MCF 10A (cell line): ENCODE measurements around the gene ARHGEF39. TPM values are rescaled to one million over a fixed set of nuclear protein-coding genes. Genes with fewer than 3 reads are reported as not detected.
A peak's percentile ranks its signal among the peaks of the same experiment; 100 is the strongest.
"Not testable (repeated sequence)": the region's sequence is repeated elsewhere in the genome, so short reads cannot be mapped to it uniquely, and the experiment has no call there.

Experiments
- BruUV-seq: library from RNA; stranded (reverse); fragments of 400-500 nt; replicated peaks from 2 replicates; lab custom pipeline; 2021; lab: Mats Ljungman, UMichigan
- CTCF ChIA-PET: fragments of 300-600 bp; sonication (Branson Sonifier 250); formaldehyde crosslinking; extraction: SDS; loops from one replicate; lab custom pipeline; 2021; ENCODE audit warnings: antibody characterized with exemption, inconsistent platforms; lab: Yijun Ruan, JAX
- POLR2A ChIA-PET: fragments of 300-600, 350-650 bp; sonication (Branson Sonifier 250); formaldehyde crosslinking; extraction: SDS; loops from one replicate; lab custom pipeline; 2020; ENCODE audit warnings: antibody characterized with exemption, inconsistent platforms; lab: Yijun Ruan, JAX
- DNase-seq: peaks from one replicate; pipeline ENCODE4 v3.0.0-alpha.2; 2018; ENCODE audit not compliant: unreplicated experiment
- H3K27ac Mint-ChIP-seq: one replicate; pipeline ENCODE4 v1.8.0; 2022; ENCODE audit warnings: mild to moderate bottlenecking, low read depth, mixed read lengths; ENCODE audit not compliant: unreplicated experiment
- H3K27me3 Mint-ChIP-seq: one replicate; pipeline ENCODE4 v1.8.0; 2022; ENCODE audit warnings: mixed read lengths; ENCODE audit not compliant: insufficient read depth, unreplicated experiment
- H3K36me3 Mint-ChIP-seq: one replicate; pipeline ENCODE4 v1.8.0; 2022; ENCODE audit warnings: mild to moderate bottlenecking, moderate library complexity, mixed read lengths; ENCODE audit not compliant: insufficient read depth, unreplicated experiment
- H3K4me1 Mint-ChIP-seq: one replicate; pipeline ENCODE4 v1.8.0; 2022; ENCODE audit warnings: mixed read lengths; ENCODE audit not compliant: insufficient read depth, unreplicated experiment
- H3K4me3 Mint-ChIP-seq: one replicate; pipeline ENCODE4 v1.8.0; 2022; ENCODE audit warnings: mild to moderate bottlenecking, moderate library complexity, mixed read lengths; ENCODE audit not compliant: unreplicated experiment
- H3K9me3 Mint-ChIP-seq: one replicate; pipeline ENCODE4 v1.8.0; 2022; ENCODE audit warnings: mixed read lengths; ENCODE audit not compliant: unreplicated experiment
- CTCF ChIP-seq: fragments of 200-600 bp; IDR thresholded peaks from one replicate; pipeline ENCODE4 v1.8.0; 2022; ENCODE audit warnings: antibody characterized with exemption, mild to moderate bottlenecking; ENCODE audit not compliant: unreplicated experiment
- intact Hi-C: fragments of 100-400 bp; cut with micrococcal nuclease; formaldehyde crosslinking; loops from 2 replicates; pipeline ENCODE4 v1.14.1; 2022
- total RNA-seq: library from RNA; stranded (reverse); gene quantifications from 2 replicates; pipeline ENCODE4 v1.2.3, GENCODE V29; 2022

ARHGEF39 gene
- total RNA-seq, 1 experiment from 2014 or later, result 5.1 TPM

- no peak for DNase-seq
- H3K27ac Mint-ChIP-seq, result no peak overlapping the region
- no peak for TF ChIP-seq CTCF
- no peaks in the 10 kb centered on the region for H3K36me3 Mint-ChIP-seq
- CTCF ChIA-PET, result interaction anchor here (0.6 kb wide), 1 partner anchor 90 kb away, joined by 4 read pairs; no protein-coding TSS in a partner anchor
- intact Hi-C loops, result no loop called here
- H3K9me3 Mint-ChIP-seq, result no peaks in the 10 kb centered on the region
- POLR2A ChIA-PET, result no interaction called here
- no peaks in the 10 kb centered on the region for H3K4me1 Mint-ChIP-seq
- H3K4me3 Mint-ChIP-seq, result no peak overlapping the region
- peaks cover 48% of the 10 kb centered on the region for H3K27me3 Mint-ChIP-seq
- BruUV-seq, result no TSS peak
Observed at GRCh38 chr9:35617548-35617947, 47.4 kb downstream of the ARHGEF39 start.

- H3K9me3 Mint-ChIP-seq, result no peaks in the 10 kb centered on the region
- intact Hi-C loops, result no loop called here
- no TSS peak for BruUV-seq
- H3K4me1 Mint-ChIP-seq, result no peaks in the 10 kb centered on the region
- CTCF ChIA-PET, result no interaction called here
- peak overlapping the region; percentile 15 for H3K4me3 Mint-ChIP-seq
- DNase-seq, result peak; percentile 3
- no peaks in the 10 kb centered on the region for H3K36me3 Mint-ChIP-seq
- H3K27ac Mint-ChIP-seq, result no peak overlapping the region
- no peak for TF ChIP-seq CTCF
- H3K27me3 Mint-ChIP-seq, result peaks cover 48% of the 10 kb centered on the region
- POLR2A ChIA-PET, result interaction anchor here (0.7 kb wide), 1 partner anchor 241 kb away, joined by 3 read pairs; no protein-coding TSS in a partner anchor
Observed at GRCh38 chr9:35616681-35617459, 48.1 kb downstream of the ARHGEF39 start.

GRCh38 chr9:35615981-35616680, 48.9 kb downstream of the ARHGEF39 start:
- H3K27me3 Mint-ChIP-seq, result peaks cover 48% of the 10 kb centered on the region
- H3K9me3 Mint-ChIP-seq, result no peaks in the 10 kb centered on the region
- POLR2A ChIA-PET, result interaction anchor here (0.7 to 1.0 kb wide), 3 partner anchors 12 to 242 kb away, joined by 3 to 4 read pairs (median 4); no protein-coding TSS in a partner anchor
- no peak for TF ChIP-seq CTCF
- BruUV-seq, result no TSS peak
- CTCF ChIA-PET, result interaction anchor here (0.6 to 2.2 kb wide), 3 partner anchors 10 to 31 kb away, joined by 3 to 14 read pairs (median 8); no protein-coding TSS in a partner anchor
- H3K4me3 Mint-ChIP-seq, result peak overlapping the region; percentile 15
- H3K27ac Mint-ChIP-seq, result no peak overlapping the region
- H3K4me1 Mint-ChIP-seq, result no peaks in the 10 kb centered on the region
- no peaks in the 10 kb centered on the region for H3K36me3 Mint-ChIP-seq
- intact Hi-C loops, result no loop called here
- DNase-seq, result no peak

- intact Hi-C loops, result no loop called here
- no TSS peak for BruUV-seq
- no peaks in the 10 kb centered on the region for H3K9me3 Mint-ChIP-seq
- peaks cover 20% of the 10 kb centered on the region for H3K36me3 Mint-ChIP-seq
- H3K27ac Mint-ChIP-seq, result no peak overlapping the region
- H3K4me3 Mint-ChIP-seq, result no peak overlapping the region
- ChIA-PET POLR2A (interaction anchor here (0.7 to 1.1 kb wide), 3 partner anchors 33 to 123 kb away, joined by 3 to 4 read pairs (median 4); partner anchors contain the start of gene RUSC2), CTCF (interaction anchor here (0.6 to 3.2 kb wide), 8 partner anchors 8 to 455 kb away, joined by 3 to 24 read pairs (median 4); no protein-coding TSS in a partner anchor)
- no peaks in the 10 kb centered on the region for H3K4me1 Mint-ChIP-seq
- TF ChIP-seq CTCF, result no peak
- H3K27me3 Mint-ChIP-seq, result peaks cover 46% of the 10 kb centered on the region
- DNase-seq, result no peak
Observed at GRCh38 chr9:35612843-35613242, 52.2 kb downstream of the ARHGEF39 start.

GRCh38 chr9:35612066-35612465, 52.9 kb downstream of the ARHGEF39 start:
- ChIA-PET POLR2A (interaction anchor here (1.1 kb wide), 2 partner anchors 34 to 122 kb away, joined by 3 to 4 read pairs; partner anchors contain the start of gene RUSC2), CTCF (interaction anchor here (0.6 to 3.2 kb wide), 11 partner anchors 8 to 565 kb away, joined by 3 to 24 read pairs (median 5); partner anchors contain the start of genes CCDC107 and RMRP)
- DNase-seq, intact Hi-C loops, H3K4me1 Mint-ChIP-seq, H3K4me3 Mint-ChIP-seq, H3K9me3 Mint-ChIP-seq, BruUV-seq, H3K27ac Mint-ChIP-seq: not testable (repeated sequence)
- peaks cover 38% of the 10 kb centered on the region for H3K27me3 Mint-ChIP-seq
- H3K36me3 Mint-ChIP-seq, result peaks cover 21% of the 10 kb centered on the region
